ENCODE measurements around the gene CD40LG.

The CD40LG gene

DNA sequence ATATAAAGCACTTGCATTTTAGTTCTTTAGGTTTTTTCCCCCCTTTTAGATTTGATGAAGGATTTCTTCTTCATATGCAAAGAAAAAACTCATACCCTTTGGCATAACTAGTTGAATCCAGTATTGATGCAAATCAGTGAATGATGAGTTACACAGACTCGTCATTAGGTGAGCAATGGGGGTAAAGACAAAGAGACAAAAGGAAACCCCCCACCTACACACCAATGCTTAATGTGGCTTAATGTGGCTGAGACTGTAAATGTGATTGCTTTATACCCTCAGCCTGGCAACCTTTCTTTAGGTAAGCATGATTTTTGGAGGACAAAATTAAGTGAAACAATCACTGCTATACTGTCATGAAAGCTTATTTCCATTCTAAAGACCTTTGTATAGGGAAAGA is 39.5 kb downstream of the CD40LG start:
- no peak for ATAC-seq (replicated peaks; ENCODE audit: extremely low read depth, poor library complexity, severe bottlenecking)
- H3K36me3 Mint-ChIP-seq (ENCODE audit: insufficient read depth) = peaks cover 5% of the 10 kb centered on the region
- peaks cover 29% of the 10 kb centered on the region for H3K4me1 Mint-ChIP-seq
- no peaks in the 10 kb centered on the region for H3K27me3 Mint-ChIP-seq
- no peak for DNase-seq (ENCODE audit: low spot score in 2 of 2)
- H3K27ac Mint-ChIP-seq (ENCODE audit: low read depth) = peak overlapping the region; percentile 93
- H3K4me3 Mint-ChIP-seq = peak overlapping the region; percentile 30
- no peaks in the 10 kb centered on the region for H3K9me3 Mint-ChIP-seq

DNA sequence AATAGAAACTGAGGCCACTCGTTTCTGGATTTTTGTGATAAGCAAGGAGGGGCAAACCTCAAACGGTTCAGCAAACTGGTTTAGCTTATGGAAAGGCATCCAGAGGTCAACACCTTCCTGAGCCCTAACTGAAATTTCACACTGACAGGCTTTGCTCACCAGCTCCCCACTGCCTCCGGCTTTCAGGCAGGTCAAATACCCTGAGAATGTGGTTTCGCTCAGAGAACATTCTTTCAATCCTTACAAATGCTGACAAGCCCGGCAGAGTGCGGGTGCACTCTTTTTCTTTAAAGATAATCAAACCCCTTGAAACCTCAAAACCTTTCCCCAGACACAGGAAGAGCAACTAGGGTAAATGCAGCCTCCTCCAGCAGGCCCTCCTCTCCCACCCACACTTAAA is 41.5 kb downstream of the CD40LG start:
- no peak overlapping the region for H3K4me3 Mint-ChIP-seq
- H3K27ac Mint-ChIP-seq (ENCODE audit: low read depth) = peak overlapping the region; percentile 93
- H3K27me3 Mint-ChIP-seq = no peaks in the 10 kb centered on the region
- ATAC-seq (replicated peaks; ENCODE audit: extremely low read depth, poor library complexity, severe bottlenecking) (no peak), DNase-seq (ENCODE audit: low spot score in 2 of 2) (no peak)
- peaks cover 5% of the 10 kb centered on the region for H3K36me3 Mint-ChIP-seq (ENCODE audit: insufficient read depth)
- H3K4me1 Mint-ChIP-seq = peaks cover 29% of the 10 kb centered on the region
- H3K9me3 Mint-ChIP-seq = no peaks in the 10 kb centered on the region

DNA sequence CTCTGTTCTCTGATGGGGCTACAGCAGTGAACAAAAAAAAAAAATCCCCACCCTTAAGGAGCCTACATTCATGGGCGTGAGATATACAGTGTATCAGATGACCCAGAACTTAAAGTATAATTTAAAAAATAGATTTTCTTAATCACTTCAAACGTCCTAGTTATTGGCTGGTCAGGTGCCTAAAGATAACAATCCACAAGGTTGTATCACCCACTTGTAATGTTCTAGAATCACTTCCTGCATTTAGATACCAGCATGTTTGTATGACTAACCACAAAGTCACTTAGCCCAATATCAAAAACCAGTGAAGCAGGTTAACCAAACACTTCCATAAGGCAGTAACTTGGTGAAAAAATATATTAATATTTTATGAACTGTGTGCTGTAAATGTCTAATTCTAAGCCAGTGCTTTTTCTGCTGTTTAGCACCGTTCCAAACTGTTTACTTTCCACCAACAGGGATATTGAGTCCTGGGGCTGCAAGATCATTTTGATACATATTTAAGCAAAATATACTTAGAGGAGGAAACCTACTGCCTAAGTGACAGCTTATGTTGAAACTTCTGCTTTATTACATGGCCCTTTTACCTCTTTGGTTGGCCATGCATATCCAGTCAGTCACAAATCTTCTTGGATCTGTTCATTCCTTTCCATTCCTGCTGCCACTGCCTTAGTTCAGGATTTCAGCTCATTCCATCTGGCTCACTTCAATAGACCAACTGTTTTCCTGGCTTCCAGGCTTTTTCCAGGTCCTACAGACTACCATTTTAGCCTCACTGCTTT is 43.3 kb downstream of the CD40LG start:
- DNase-seq (ENCODE audit: low spot score in 2 of 2) = no peak
- Mint-ChIP-seq H3K9me3 (no peaks in the 10 kb centered on the region), H3K4me1 (peaks cover 29% of the 10 kb centered on the region)

DNA sequence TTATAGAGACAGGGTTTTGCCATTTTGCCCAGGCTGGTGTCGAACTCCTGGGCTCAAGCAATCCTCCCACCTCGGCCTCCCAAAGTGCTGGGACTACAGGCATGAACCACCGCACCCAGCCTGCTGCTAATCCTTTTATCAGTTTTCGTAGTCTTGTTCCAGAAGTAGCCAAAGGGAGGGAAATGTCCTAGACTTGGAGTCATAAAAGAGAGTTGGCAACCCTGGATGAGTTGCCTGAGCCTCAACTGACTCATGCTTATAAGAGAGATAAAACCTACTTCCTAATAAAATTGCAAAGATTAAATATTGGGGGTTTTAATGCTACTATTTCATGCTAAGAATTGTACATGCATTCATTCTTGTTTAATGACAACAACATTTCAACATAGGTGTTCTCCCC is 44.3 kb downstream of the CD40LG start:
- H3K27ac Mint-ChIP-seq (ENCODE audit: low read depth) = no peak overlapping the region
- DNase-seq (ENCODE audit: low spot score in 2 of 2) (no peak), ATAC-seq (replicated peaks; ENCODE audit: extremely low read depth, poor library complexity, severe bottlenecking) (no peak)
- no peaks in the 10 kb centered on the region for H3K27me3 Mint-ChIP-seq
- no peaks in the 10 kb centered on the region for H3K9me3 Mint-ChIP-seq
- no peak overlapping the region for H3K4me3 Mint-ChIP-seq
- H3K36me3 Mint-ChIP-seq (ENCODE audit: insufficient read depth) = peaks cover 15% of the 10 kb centered on the region
- H3K4me1 Mint-ChIP-seq = peaks cover 33% of the 10 kb centered on the region

More for the DNA sequence above, 43.3 kb downstream of the CD40LG start:
- H3K27me3 Mint-ChIP-seq = no peaks in the 10 kb centered on the region
- no peak overlapping the region for H3K4me3 Mint-ChIP-seq
- H3K27ac Mint-ChIP-seq (ENCODE audit: low read depth) = no peak overlapping the region
- peaks cover 10% of the 10 kb centered on the region for H3K36me3 Mint-ChIP-seq (ENCODE audit: insufficient read depth)
- ATAC-seq (replicated peaks; ENCODE audit: extremely low read depth, poor library complexity, severe bottlenecking) = peak; percentile 58

DNA sequence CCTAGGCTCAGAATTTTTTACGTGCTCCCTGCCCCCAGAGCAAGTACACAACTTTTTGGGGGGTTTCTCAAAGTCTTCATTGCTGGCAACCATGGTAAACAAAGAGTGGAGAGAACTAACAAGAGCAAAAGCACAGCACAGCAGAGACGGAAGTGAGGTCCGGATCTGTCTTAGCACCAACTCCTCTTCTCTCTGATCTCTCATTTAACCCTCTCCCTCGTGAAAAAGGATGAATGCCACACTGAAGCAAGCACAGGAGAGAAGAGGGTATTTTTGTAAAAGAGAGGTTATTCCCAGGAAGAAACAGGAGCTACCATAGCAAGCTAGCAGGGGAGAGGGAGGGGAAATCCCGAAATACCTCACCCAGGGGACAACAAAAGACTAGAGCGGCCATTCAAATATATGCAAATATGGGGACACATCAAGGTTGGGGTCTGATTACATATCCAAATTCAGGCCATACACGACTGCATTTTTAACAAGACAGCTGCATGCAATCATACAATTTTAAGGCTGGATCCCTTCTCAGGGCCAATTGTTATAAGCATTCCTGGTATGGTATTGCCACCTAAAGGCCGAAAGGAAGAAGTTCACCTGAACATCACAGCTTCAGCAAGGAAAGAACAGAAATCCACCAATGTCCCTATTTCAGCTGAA is 46.6 kb downstream of the CD40LG start:
- no peak overlapping the region for H3K4me3 Mint-ChIP-seq

DNA sequence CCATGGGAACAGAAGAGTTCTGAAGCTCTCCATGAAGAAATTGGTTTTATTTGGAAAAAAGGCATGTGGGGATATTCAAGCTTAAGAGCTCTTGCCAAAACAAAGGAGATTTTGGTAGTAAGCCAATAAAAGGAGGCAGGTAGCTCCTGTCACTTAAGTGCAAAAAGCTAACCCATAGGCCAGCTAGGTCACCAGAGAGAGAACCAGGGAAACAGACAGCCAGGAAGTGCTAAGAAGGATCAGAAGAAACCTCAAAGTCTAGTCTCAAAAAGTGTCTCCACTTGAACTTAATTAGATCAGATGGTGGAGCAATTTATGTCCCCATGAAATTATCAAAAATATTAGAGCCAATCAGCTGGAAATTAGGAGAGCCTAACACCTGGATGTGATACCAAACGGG is 49.2 kb downstream of the CD40LG start:
- peak overlapping the region; percentile 96 for H3K27ac Mint-ChIP-seq (ENCODE audit: low read depth)
- peaks cover 13% of the 10 kb centered on the region for H3K36me3 Mint-ChIP-seq (ENCODE audit: insufficient read depth)
- no peaks in the 10 kb centered on the region for H3K27me3 Mint-ChIP-seq
- H3K9me3 Mint-ChIP-seq = no peaks in the 10 kb centered on the region
- H3K4me3 Mint-ChIP-seq = peak overlapping the region; percentile 12
- ATAC-seq (replicated peaks; ENCODE audit: extremely low read depth, poor library complexity, severe bottlenecking) (no peak), DNase-seq (ENCODE audit: low spot score in 2 of 2) (no peak)
- peaks cover 16% of the 10 kb centered on the region for H3K4me1 Mint-ChIP-seq

More for the DNA sequence above, 46.6 kb downstream of the CD40LG start:
- DNase-seq (ENCODE audit: low spot score in 2 of 2) (peak in 1 of 2 donors; percentile 13), ATAC-seq (replicated peaks; ENCODE audit: extremely low read depth, poor library complexity, severe bottlenecking) (peak; percentile 54)
- Mint-ChIP-seq H3K27me3 (no peaks in the 10 kb centered on the region), H3K9me3 (no peaks in the 10 kb centered on the region), H3K27ac (ENCODE audit: low read depth) (peak overlapping the region; percentile 73), H3K4me1 (peaks cover 29% of the 10 kb centered on the region), H3K36me3 (ENCODE audit: insufficient read depth) (peaks cover 12% of the 10 kb centered on the region)

DNA sequence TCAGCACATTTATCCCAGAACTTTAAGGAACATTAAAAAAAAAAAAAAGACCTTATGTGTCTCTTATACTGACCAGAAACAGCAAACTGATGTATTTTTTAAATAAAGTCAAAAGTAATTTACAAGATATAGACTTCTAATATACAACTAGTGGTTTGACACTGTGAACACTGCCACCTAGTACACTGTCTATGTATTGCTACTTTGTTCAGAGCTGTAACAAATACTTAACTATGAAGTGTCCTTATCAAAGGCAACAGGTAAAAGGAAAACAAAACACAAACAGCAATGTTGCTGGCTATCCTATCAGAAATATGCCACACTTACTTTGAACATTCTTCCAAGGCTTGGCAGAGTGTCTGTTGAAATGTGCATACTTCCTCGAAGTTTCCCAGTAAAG is 60.4 kb downstream of the CD40LG start:
- Mint-ChIP-seq H3K9me3 (no peaks in the 10 kb centered on the region), H3K4me3 (no peak overlapping the region), H3K4me1 (peaks cover 11% of the 10 kb centered on the region), H3K36me3 (ENCODE audit: insufficient read depth) (peaks cover 31% of the 10 kb centered on the region), H3K27ac (ENCODE audit: low read depth) (no peak overlapping the region), H3K27me3 (no peaks in the 10 kb centered on the region)
- ATAC-seq (replicated peaks; ENCODE audit: extremely low read depth, poor library complexity, severe bottlenecking) = no peak
- DNase-seq (ENCODE audit: low spot score in 2 of 2) = no peak
